ENCODE data around the gene U2AF1L4.

U2AF1L4 gene, protein sequence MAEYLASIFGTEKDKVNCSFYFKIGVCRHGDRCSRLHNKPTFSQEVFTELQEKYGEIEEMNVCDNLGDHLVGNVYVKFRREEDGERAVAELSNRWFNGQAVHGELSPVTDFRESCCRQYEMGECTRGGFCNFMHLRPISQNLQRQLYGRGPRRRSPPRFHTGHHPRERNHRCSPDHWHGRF

DNA sequence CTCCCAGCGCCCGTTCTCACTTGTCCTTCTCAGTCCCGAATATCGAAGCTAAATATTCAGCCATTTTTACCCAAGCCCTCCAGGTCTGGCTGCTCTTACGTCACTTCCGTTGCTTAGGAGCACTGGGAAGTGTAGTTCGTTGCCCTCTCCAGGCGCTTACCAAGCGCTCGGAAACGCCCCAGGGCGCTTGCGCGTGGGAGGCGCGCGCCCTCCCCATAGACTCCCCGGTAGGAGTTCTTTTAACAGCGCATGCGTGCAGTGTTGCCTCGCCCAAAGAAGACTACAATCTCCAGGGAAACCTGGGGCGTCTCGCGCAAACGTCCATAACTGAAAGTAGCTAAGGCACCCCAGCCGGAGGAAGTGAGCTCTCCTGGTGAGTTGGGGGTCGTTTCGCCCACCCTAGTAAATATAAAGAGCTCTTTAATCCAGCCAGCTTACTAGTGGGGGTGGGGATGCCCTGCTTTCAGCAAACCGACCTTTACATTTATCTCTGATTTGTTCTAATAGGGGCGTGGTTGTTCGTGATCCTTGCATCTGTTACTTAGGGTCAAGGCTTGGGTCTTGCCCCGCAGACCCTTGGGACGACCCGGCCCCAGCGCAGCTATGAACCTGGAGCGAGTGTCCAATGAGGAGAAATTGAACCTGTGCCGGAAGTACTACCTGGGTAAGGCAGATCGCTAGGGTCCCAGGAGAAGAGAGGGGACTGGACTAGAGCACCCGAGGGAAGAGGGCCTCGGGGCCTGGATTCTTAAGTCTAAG, at the start of gene U2AF1L4, which contains the start of gene PSENEN:
Gene U2AF1L4, minus strand, starts transcription at position 91 of the 759 bp plus-strand sequence. Its CDS starts 27 bp downstream, at position 64.
Gene PSENEN, plus strand, starts transcription at position 324 of the 759 bp plus-strand sequence. Its CDS starts 280 bp downstream, at position 604.
- DNase-seq, result peak; percentile 89

DNA sequence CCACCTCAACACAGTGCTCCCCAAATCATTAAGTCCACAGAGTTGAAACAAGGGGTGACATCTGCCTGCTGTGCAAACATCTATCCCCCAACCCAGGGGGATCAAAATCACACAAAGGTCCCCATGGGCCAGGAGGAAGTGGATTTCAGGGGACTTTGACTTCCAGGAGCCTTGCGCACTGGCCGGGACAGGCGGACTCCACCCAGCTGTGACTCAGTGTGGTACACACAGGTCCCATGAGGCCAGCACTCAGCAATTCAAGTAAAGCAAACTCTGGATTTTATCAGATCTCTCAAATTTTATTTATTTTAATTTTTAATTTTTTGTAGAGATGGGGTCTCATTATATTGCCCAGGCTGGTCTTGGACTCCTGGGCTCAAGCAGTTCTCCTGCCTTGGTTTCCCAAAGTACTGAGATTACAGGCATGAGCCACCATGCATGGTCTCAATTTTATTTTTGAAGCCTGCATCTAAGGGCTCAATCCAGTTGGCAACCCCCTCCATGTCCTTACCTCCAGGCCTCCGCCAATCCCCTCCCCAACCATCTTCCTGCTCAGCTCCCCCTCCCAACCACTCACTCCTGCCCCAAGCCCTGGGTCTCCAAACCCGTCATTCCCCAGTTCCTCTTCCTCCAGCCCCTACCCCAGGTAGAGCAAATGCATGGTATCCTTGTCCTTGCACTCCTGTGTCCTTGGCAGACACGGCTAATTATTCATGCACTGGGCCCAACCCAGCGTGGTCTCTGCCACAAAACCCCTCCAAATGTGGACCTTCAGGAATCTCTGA, 48.4 kb upstream of the U2AF1L4 start:
- DNase-seq, result no peak

DNA sequence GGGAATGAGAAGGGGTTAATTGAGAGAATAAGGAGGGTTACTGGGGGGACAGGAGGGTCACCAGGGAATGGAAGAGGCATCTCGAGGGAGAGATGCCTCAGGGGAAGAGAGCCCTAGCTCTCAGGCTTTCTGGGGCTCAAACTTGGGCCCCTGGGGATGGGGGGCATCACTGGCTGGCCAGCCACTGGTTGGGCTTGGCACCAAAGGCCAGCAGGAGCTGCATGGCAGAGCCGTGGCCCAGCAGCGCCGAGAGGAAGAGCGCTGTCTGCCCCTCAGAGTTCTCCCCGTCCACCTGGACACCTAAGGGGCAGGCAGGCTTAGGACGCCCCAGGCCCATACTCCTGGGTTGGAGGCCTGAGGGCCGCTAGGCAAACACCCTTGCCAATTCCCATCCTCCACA, 47.7 kb upstream of the U2AF1L4 start:
- no peak for DNase-seq

DNA sequence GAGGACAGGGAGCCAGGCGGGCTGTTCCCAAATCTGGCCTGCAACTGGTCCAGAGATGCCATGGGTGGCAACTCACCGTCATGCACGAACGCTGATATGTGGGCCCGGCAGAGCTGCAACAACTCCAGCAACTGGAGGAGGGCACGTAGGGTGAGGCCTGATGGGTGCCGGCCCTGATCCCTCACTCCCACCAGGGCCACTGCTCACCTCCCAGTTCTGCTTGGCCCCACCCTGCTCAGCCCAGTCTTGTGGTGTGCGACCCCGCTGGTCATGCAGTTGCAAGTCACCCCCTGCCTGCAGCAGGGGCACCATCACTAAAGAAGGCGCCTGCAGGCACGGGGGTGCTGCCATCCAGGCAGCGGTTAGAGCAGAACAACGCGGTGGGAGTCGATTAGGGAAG, 47.1 kb upstream of the U2AF1L4 start:
- DNase-seq, result no peak

DNA sequence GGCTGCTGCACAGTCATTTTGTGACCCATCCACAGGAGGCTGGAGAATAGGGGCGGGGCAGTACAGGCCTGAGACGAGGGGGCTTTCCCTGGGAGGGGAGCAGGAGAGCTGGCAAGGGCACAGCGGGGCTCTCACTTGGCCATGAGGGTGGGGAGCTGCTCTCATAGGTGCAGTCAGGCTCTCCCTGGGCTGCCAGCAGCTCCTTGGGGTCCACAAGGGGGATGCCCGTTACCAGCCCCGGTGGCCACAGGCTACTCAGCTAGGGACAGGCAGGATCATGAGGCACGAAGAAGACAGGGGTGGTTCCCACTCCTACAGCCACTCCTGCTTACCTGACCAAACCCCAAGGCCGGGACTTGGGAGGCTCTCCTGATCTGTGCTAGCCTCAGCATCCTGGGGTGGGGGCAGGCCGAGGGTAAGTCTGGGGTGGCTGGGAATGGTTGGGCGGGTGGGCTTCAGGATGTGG, 46.6 kb upstream of the U2AF1L4 start:
- no peak for DNase-seq

DNA sequence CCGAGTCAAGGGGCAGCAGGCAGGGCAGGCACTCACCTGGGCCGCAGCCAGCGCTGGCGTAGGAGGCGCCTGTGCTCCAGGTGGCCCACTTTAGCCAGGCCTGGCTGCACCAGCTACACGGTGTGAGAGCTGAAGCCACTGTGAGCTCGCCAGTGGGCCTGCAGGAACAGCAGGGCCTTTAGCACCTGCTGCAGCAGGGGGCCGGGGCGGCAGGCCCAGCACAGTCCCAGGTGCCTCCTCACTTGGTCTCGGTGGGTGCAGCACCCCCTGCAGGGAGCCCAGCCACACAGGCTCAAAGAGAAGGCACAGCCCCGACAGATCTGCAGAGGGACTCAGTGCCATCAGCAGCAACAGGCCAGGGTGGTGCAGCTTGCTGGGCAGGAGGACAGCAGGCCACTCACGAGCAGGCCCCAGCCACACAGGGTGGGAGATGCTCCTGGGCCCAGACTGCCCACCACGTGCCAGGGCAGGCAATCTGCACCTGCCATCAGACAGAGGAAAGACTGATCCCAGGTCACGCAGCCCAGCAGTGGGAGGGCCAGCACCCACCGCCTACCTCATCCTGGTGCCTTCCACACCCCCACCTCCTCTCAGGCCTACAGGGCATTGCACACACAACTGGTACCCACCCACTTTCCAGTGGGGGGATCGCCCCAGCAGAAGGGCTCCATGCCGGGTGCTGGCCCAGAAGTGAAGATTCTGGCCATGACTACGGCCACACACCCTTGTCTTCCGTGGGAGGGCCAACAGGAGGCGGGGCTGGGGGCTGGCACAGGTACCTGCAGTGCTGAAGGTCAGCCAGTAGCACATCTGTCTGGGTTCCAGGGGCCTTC, 46.0 kb upstream of the U2AF1L4 start:
- no peak for DNase-seq

DNA sequence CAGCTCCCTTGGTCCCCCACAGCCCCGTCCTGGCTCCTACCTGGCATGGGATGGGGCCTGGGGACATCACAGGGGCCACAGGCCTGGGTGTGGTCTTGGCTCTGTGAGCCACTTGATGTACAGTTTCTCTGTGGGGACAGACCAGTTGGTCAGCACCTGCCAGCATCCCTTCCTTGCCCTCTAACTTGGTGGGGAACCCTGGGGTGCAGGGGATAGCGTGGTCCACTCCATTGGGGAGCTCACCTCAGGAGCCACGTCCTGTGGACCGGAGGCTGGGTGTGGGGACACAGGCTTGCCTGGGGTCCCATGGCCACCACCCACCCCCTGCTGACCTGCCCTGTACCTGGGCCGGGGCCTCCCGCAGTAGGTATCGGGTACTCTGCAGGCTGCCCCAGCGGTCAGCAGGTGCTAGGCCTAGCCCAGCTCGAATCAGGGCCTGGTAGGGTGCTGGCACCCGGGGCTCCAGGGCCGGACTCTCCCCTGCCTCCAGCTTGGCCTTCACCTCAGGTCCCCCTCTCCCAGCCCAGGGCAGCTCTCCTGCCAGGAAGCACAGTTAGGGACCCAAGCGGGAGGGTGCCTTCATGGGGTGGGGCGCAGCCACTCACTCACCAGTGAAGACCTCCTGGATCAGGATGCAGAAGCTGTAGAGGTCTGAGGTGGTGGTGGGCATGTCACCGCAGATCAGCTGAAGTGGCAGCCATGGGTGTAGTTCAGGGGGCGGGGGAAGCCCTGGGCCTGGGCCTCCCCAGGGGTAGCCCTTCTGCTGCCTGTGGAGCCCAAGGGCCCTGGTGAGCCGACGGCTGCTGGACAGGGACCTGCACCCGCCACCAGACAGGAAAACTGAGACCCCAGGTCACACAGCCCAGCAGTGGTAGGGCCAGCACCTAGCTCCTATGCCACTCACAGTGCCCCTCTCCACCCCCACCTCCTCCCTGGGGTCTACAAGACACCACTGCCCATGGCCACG, 45.0 kb upstream of the U2AF1L4 start:
- DNase-seq, result no peak

DNA sequence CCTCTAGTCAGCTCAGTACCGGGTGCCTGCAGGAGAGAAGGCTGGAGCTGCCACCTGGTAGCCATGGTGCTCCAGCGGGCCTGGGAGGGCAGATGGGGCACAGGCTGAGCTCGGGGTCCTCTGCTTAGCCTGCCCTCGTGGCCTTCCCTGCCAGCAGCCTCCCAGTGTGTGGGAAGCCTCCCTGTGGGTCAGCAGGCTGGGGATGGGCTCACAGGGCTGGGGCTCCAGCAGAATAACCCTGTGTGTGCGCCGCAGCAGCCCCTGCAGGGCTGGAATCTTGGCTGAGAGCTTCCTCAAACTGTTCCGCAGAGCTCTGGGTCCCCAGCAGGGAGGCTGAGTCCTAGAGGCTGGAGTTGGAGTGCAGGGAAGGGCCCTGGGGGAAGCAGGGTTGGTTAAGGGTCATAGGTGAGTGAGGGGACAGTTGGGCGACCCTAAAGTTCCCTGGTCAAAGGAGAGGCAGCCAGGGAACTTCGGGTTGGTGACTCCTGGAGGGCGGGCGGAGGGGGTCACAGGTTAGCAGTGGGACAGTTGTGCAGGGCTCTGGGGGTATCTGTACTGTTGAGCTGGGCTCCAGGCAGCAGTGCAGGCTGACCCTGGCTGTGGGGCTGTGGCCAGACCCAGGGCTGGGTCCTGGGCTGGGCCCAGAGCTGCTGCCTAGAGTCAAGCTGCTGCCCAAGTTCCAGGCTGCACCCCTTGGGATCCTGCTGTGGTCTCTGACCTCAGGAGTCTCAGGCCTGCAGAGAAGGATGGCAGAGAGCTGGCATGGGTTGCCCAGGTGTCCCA, 44.2 kb upstream of the U2AF1L4 start:
- DNase-seq, result no peak

DNA sequence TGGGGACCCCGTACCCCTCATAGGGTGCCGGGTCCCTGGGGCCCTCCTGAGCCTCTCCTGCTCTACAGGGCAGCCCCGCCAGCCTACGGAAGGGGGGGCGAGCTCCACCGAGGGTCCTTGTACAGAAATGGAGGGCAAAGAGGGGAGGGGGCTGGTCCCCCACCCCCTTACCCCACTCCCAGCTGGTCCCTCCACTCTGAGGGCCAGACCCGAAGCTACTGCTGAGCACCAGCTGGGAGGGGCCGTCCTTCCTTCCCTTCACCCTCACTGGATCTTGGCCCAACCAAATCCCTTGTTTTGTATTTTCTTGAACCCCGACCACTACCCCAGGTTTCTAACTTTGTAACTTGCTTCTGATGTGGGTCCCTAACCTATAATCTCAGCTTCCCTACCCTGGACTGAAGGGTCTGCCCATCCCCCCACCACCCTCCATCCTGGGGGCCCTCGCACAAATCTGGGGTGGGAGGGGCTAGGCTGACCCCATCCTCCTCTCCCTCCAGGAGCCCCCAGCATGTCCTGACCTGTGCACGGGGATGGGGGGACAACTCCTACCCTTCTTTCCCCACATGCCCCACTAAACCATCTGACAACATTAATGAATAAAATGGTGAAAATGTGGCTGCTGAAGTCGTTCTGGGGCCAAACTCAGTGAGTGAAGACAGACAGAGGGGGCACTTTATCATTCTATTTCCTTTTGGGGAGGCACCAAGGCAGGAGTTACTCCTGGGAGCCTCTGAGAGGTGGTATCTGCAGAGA, 43.2 kb upstream of the U2AF1L4 start:
- no peak for DNase-seq

DNA sequence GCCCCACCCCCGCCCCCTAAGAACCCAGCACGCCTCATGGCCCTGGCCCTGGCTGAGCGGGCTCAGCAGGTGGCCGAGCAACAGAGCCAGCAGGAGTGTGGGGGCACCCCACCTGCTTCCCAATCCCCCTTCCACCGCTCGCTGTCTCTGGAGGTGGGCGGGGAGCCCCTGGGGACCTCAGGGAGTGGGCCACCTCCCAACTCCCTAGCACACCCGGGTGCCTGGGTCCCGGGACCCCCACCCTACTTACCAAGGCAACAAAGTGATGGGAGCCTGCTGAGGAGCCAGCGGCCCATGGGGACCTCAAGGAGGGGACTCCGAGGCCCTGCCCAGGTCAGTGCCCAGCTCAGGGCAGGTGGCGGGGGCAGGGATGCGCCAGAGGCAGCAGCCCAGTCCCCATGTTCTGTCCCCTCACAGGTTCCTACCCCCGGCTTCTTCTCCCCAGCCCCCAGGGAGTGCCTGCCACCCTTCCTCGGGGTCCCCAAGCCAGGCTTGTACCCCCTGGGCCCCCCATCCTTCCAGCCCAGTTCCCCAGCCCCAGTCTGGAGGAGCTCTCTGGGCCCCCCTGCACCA, 42.1 kb upstream of the U2AF1L4 start:
- DNase-seq, result no peak

DNA sequence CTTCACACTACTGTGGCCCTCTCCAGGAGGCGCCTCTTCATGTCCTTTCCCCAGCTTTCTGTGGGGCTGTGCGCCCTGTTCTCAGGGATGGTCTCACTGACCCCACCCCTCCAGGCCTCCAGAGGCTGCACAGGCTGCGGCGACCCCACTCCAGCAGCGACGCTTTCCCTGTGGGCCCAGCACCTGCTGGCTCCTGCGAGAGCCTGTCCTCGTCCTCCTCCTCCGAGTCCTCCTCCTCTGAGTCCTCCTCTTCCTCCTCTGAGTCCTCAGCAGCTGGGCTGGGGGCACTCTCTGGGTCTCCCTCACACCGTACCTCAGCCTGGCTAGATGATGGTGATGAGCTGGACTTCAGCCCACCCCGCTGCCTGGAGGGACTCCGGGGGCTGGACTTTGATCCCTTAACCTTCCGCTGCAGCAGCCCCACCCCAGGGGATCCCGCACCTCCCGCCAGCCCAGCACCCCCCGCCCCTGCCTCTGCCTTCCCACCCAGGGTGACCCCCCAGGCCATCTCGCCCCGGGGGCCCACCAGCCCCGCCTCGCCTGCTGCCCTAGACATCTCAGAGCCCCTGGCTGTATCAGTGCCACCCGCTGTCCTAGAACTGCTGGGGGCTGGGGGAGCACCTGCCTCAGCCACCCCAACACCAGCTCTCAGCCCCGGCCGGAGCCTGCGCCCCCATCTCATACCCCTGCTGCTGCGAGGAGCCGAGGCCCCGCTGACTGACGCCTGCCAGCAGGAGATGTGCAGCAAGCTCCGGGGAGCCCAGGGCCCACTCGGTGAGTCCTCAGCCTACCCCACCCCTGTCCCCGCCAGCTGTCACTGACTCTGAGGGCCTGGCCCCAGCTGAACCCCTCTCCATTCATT, 41.3 kb upstream of the U2AF1L4 start:
- DNase-seq, result no peak

DNA sequence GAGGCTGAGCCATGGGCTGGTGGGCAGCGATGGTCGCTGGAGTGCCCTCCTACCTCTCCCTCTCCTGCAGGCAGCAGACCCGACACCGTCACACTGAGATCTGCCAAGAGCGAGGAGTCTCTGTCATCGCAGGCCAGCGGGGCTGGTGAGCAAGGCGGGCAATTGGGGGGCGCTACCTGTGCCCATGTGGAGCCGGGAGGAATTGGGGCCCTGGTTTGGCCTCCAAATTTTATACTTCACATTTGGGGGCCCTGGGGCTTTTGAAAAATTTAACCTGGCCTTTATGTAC, 40.1 kb upstream of the U2AF1L4 start:
- DNase-seq, result no peak

DNA sequence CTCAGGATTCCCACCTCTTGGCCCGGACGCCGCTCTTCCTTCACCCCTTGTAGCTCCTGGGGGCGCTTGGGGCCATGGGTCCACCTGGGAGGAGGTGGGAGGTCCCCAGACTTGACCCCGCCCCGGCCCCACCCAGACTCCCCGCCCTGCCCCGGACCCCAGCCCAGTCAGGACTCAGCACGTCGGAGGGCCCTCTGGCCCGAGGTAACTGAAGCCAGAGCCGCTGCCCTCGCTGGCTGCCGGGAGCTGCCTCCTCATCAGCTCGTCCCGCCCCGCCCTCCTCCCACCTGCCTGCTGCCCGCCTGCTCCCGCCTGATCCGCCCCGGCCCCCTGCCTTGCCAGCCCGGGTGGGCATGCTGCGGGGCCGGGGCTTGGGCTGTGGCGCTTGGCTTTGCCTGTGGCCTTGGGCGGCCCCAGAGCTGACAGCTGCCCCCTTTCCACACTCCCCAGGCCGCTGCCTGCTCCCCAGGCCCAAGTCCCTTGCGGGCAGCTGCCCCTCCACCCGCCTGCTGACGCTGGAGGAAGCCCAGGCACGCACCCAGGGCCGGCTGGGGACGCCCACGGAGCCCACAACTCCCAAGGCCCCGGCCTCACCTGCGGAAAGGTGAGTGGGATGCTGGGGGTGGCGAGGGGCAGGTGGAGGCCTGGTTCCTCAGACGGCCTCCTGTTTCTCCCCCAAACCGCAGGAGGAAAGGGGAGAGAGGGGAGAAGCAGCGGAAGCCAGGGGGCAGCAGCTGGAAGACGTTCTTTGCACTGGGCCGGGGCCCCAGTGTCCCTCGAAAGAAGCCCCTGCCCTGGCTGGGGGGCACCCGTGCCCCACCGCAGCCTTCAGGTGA, 39.5 kb upstream of the U2AF1L4 start:
- DNase-seq, result no peak

DNA sequence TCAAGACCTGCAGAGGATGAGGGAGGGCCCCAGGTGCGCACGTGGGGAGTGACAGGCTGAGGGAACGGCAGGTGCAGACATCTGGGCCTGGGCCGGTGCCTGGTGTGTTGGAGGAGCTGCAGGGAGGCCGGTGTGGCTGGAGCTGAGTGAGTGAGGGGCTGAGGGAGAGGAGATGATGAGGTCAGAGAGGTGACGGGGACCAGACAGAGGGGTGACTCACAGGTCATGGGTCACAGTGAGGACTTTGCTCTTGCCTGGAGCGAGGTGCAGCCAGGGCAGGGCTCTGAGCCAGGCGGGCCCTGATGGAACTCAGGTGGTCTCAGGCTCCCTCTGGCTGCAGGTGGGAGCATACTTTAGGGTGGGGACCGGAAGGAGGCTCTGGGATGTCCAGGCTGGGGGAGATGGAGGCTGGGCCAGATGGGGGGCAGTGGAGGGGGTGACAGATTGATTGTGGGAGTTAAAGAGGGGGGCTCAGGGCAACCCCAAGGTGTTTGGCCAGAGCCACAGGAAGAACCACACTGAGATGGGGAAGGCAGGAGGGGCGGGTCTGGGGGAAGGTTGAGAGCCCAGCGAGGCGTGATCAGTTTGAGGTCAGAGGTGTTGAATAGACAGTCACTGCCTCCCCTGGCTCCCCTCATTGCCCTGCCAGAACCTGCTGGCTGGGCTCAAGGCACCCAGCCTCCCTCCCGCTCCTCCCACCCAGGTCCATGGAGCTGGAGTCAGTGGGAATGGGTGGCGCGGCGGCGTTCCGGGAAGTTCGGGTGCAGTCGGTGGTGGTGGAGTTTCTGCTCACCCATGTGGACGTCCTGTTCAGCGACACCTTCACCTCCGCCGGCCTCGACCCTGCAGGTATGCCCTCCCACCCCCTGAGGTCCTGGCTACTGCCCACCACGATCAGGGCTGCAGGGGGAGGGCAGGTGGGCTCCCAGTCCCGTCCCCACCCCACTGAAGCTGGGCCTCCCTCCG, 38.5 kb upstream of the U2AF1L4 start:
- DNase-seq, result no peak

DNA sequence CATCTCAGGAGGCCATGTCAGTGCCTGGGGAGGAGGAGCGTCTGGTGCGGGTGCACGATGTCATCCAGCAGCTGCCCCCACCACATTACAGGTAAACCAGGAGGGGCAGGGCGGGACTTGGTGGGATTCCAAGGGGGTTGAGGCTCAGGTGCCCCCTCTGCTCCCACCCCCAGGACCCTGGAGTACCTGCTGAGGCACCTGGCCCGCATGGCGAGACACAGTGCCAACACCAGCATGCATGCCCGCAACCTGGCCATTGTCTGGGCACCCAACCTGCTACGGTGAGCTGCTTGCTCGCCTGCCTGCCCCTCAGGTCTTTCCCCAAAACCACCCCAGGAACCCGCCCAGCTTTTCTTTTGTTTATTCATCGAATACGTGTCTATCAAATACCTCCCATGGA, 37.4 kb upstream of the U2AF1L4 start:
- DNase-seq, result no peak

DNA sequence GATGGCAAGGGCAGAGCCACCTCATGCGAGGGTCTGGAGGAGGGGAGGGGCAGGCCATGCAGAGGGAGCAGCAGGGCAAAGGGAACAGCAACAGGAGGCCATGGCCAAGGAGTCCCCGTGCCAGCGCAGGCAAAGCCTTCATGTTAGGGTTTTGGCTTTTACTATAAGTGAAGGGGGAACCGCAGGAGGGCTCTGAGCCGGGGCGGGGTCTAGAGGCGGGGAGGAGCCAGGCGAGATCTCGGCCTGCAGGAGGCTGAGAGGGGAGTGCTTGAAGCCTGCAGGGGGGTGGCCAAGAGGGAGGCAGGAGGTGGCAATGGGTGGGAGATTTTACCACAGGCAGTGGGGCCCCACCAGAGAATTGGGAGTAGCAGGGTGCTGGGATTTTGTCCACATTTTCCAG, 36.4 kb upstream of the U2AF1L4 start:
- DNase-seq, result no peak

DNA sequence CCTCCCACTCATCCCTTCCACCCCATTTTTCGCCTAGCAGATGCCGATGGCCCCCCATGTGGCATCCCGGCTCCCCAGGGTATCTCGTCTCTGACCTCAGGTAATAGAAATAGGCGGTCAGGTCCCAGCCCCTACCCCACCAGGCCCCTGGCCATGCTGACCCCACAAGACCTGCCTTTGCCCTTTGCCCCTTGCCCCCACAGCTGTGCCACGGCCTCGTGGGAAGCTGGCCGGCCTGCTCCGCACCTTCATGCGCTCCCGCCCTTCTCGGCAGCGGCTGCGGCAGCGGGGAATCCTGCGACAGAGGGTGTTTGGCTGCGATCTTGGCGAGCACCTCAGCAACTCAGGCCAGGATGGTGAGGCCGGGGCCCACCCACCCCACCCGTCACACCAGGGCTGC, 35.5 kb upstream of the U2AF1L4 start:
- no peak for DNase-seq
